HEK293 (cell line): ENCODE results near the gene DOCK4.

ENCODE experiments used
- CTCF ChIA-PET: fragments of 350-600 bp; formaldehyde crosslinking; extraction: SDS; loops from one replicate; lab custom pipeline; 2021; ENCODE audit warnings: antibody characterized with exemption; lab: Yijun Ruan, JAX
- POLR2A ChIA-PET: fragments of 300-600 bp; formaldehyde crosslinking; extraction: SDS; loops from one replicate; lab custom pipeline; 2020; ENCODE audit warnings: antibody characterized with exemption, inconsistent platforms; lab: Yijun Ruan, JAX
- H3K27ac ChIP-seq: fragments of 200-500 bp; sonication (Bioruptor generic); 2 replicates; pipeline ENCODE4 v1.5.1; 2014; ENCODE audit warnings: low read depth, low read length, control low read depth, inconsistent platforms; ENCODE audit errors: extremely low read depth
- H3K36me3 ChIP-seq, 2 experiments: fragments of 200-500 bp in 1 of 2; sonication (Bioruptor generic) in 1 of 2; 1 replicate in 1 of 2; 2 replicates in 1 of 2; pipeline ENCODE4 v1.5.1; 2014 to 2017; ENCODE audit warnings: inconsistent platforms in 2 of 2, low read length in 2 of 2; ENCODE audit not compliant: control insufficient read depth in 2 of 2, insufficient read depth in 1 of 2
- H3K4me1 ChIP-seq: fragments of 200-500 bp; sonication (Bioruptor generic); 2 replicates; pipeline ENCODE4 v1.5.1; 2014; ENCODE audit warnings: mild to moderate bottlenecking, low read length, inconsistent platforms; ENCODE audit not compliant: control insufficient read depth, insufficient read depth
- H3K4me3 ChIP-seq: 2 replicates; pipeline ENCODE4 v1.5.1; 2011; ENCODE audit warnings: low read depth, mild to moderate bottlenecking, control low read depth, low read length, moderate library complexity
- H3K9me3 ChIP-seq: fragments of 200-500 bp; sonication (Bioruptor generic); 2 replicates; pipeline ENCODE4 v1.5.1; 2014; ENCODE audit warnings: low read depth, low read length, inconsistent platforms; ENCODE audit not compliant: control insufficient read depth, insufficient read depth
- MYNN ChIP-seq: fragments of 450-650 bp; formaldehyde crosslinking; IDR thresholded peaks from 2 replicates; pipeline ENCODE4 v1.5.1; 2016; ENCODE audit warnings: missing biosample characterization, missing genetic modification characterization, borderline replicate concordance
- ZBTB1 ChIP-seq: fragments of 450-650 bp; formaldehyde crosslinking; IDR thresholded peaks from 2 replicates; pipeline ENCODE4 v1.5.1; 2016; ENCODE audit warnings: missing biosample characterization, missing genetic modification characterization
- ZIC2 ChIP-seq: fragments of 450-650 bp; formaldehyde crosslinking; IDR thresholded peaks from 2 replicates; pipeline ENCODE4 v1.5.1; 2016; ENCODE audit warnings: missing biosample characterization, missing genetic modification characterization
- ZNF114 ChIP-seq: fragments of 450-650 bp; formaldehyde crosslinking; IDR thresholded peaks from 2 replicates; pipeline ENCODE4 v1.5.0; 2017; ENCODE audit warnings: missing biosample characterization, missing genetic modification characterization
- ZNF174 ChIP-seq: fragments of 450-650 bp; formaldehyde crosslinking; IDR thresholded peaks from 2 replicates; pipeline ENCODE4 v1.5.0; 2017; ENCODE audit warnings: missing biosample characterization, mild to moderate bottlenecking, missing genetic modification characterization
- ZNF202 ChIP-seq: fragments of 450-650 bp; formaldehyde crosslinking; IDR thresholded peaks from 2 replicates; pipeline ENCODE4 v1.5.1; 2016; ENCODE audit warnings: missing biosample characterization, missing genetic modification characterization, borderline replicate concordance
- ZNF223 ChIP-seq: fragments of 450-650 bp; formaldehyde crosslinking; IDR thresholded peaks from 2 replicates; pipeline ENCODE4 v1.5.1; 2016; ENCODE audit warnings: missing biosample characterization, missing genetic modification characterization
- ZNF248 ChIP-seq: fragments of 450-650 bp; formaldehyde crosslinking; IDR thresholded peaks from 2 replicates; pipeline ENCODE4 v1.5.1; 2017; ENCODE audit warnings: missing biosample characterization, missing genetic modification characterization
- ZNF292 ChIP-seq: fragments of 450-650 bp; formaldehyde crosslinking; IDR thresholded peaks from 2 replicates; pipeline ENCODE4 v1.5.1; 2016; ENCODE audit warnings: low read depth, missing biosample characterization, missing genetic modification characterization, borderline replicate concordance
- ZNF311 ChIP-seq: fragments of 450-650 bp; formaldehyde crosslinking; IDR thresholded peaks from 2 replicates; pipeline ENCODE4 v1.5.1; 2017; ENCODE audit warnings: missing biosample characterization, missing genetic modification characterization, borderline replicate concordance
- ZNF324 ChIP-seq: fragments of 450-650 bp; formaldehyde crosslinking; IDR thresholded peaks from 2 replicates; pipeline ENCODE4 v1.5.1; 2016; ENCODE audit warnings: missing biosample characterization, missing genetic modification characterization
- ZNF529 ChIP-seq: fragments of 450-650 bp; formaldehyde crosslinking; IDR thresholded peaks from 2 replicates; pipeline ENCODE4 v1.5.1; 2017; ENCODE audit warnings: missing genetic modification characterization, missing biosample characterization; ENCODE audit not compliant: insufficient replicate concordance
- ZNF585B ChIP-seq: fragments of 450-650 bp; formaldehyde crosslinking; IDR thresholded peaks from 2 replicates; pipeline ENCODE4 v1.5.1; 2016; ENCODE audit warnings: missing biosample characterization, missing genetic modification characterization
- ZNF600 ChIP-seq: fragments of 450-650 bp; formaldehyde crosslinking; IDR thresholded peaks from 2 replicates; pipeline ENCODE4 v1.5.1; 2016; ENCODE audit warnings: missing biosample characterization, missing genetic modification characterization
- ZNF624 ChIP-seq: fragments of 450-650 bp; formaldehyde crosslinking; IDR thresholded peaks from 2 replicates; pipeline ENCODE4 v1.5.1; 2017; ENCODE audit warnings: missing biosample characterization, missing genetic modification characterization
- ZNF707 ChIP-seq: fragments of 450-650 bp; formaldehyde crosslinking; IDR thresholded peaks from 2 replicates; pipeline ENCODE4 v1.5.1; 2016; ENCODE audit warnings: missing biosample characterization, missing genetic modification characterization
- ZSCAN30 ChIP-seq: fragments of 450-650 bp; IDR thresholded peaks from 2 replicates; pipeline ENCODE4 v1.5.1; 2018; ENCODE audit warnings: missing biosample characterization, mild to moderate bottlenecking, missing genetic modification characterization, moderate library complexity
- TF ChIP-seq, protein P1 (sequence below): fragments of 450-650 bp; formaldehyde crosslinking; IDR thresholded peaks from 2 replicates; pipeline ENCODE4 v1.5.1; 2016; ENCODE audit warnings: missing biosample characterization, missing genetic modification characterization
- TF ChIP-seq, protein P2 (sequence below): fragments of 450-650 bp; formaldehyde crosslinking; IDR thresholded peaks from 2 replicates; pipeline ENCODE4 v1.5.1; 2016; ENCODE audit warnings: missing biosample characterization, missing genetic modification characterization
- TF ChIP-seq, protein P3 (sequence below): fragments of 450-650 bp; formaldehyde crosslinking; IDR thresholded peaks from 2 replicates; pipeline ENCODE4 v1.5.0; 2017; ENCODE audit warnings: missing biosample characterization, missing genetic modification characterization, borderline replicate concordance
- TF ChIP-seq, protein P4 (sequence below): fragments of 450-650 bp; formaldehyde crosslinking; IDR thresholded peaks from 2 replicates; pipeline ENCODE4 v1.5.1; 2016; ENCODE audit warnings: missing biosample characterization, missing genetic modification characterization

The DOCK4 gene

DNA sequence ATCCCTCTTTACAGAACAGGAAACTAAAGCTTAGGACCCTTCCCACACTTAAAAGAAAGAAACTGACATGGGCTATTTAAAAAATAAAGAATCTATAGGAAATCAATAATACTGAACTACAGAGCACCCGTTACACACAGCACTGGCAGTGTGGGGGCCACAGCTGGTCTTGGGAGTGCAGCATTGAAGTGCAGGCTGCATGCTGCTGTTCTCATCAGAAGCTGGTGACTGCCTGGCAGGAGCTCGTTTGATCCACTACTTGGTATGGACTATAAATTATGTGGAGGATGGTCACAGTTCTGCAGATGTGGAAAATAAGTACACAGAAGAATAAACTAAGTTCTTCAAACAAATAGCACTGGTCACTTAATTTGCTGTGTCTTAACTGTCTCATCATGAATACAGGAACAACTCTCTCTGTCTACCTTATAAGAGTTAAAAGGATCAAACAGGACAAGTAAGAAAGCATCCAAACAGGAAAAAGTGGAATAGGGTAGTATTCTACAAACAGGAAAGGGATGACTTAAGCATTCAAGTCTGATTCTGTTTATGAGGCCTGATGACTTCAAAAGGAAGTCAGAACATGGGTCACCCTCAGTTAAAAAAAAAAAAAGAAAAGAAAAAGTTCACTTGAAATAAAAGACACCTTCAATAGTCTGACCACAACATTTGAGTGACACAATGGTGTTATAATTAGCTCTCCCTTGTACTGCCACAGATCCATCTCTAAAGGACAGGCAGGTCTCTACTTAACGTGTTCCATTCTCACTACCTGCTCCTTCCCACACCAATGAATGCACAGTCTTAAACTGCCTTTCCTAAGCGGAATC is 21.0 kb downstream of the DOCK4 start:
- TF ChIP-seq ZNF114 (tag by site-specific recombination) (no peak), ZSCAN30 (tag by site-specific recombination) (peak; percentile 42; the same call in 1 of the 2 replicates), ZNF292 (tag by site-specific recombination) (no peak), ZNF311 (tag by site-specific recombination) (no peak), MYNN (tag by site-specific recombination) (no peak), ZNF248 (tag by site-specific recombination) (no peak), ZNF600 (tag by site-specific recombination) (peak; percentile 68; the same call in 1 of the 2 replicates), ZNF585B (tag by site-specific recombination) (no peak), ZIC2 (tag by site-specific recombination) (peak; percentile 50)
- TF ChIP-seq, protein P1, sequence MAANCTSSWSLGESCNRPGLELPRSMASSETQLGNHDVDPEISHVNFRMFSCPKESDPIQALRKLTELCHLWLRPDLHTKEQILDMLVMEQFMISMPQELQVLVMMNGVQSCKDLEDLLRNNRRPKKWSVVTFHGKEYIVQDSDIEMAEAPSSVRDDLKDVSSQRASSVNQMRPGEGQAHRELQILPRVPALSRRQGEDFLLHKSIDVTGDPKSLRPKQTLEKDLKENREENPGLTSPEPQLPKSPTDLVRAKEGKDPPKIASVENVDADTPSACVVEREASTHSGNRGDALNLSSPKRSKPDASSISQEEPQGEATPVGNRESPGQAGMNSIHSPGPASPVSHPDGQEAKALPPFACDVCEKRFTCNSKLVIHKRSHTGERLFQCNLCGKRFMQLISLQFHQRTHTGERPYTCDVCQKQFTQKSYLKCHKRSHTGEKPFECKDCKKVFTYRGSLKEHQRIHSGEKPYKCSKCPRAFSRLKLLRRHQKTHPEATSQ (tag by site-specific recombination): no peak
- H3K27ac ChIP-seq: no peak overlapping the region
- CTCF ChIA-PET: interaction anchor here (0.9 to 1.1 kb wide), 3 partner anchors 16 to 422 kb away, joined by 3 to 4 read pairs (median 3); no protein-coding TSS in a partner anchor
- POLR2A ChIA-PET: no interaction called here
- peaks cover 7% of the 10 kb centered on the region for H3K4me1 ChIP-seq
- no peak overlapping the region for H3K4me3 ChIP-seq
- no peaks in the 10 kb centered on the region for H3K36me3 ChIP-seq
- H3K9me3 ChIP-seq: no peaks in the 10 kb centered on the region

DNA sequence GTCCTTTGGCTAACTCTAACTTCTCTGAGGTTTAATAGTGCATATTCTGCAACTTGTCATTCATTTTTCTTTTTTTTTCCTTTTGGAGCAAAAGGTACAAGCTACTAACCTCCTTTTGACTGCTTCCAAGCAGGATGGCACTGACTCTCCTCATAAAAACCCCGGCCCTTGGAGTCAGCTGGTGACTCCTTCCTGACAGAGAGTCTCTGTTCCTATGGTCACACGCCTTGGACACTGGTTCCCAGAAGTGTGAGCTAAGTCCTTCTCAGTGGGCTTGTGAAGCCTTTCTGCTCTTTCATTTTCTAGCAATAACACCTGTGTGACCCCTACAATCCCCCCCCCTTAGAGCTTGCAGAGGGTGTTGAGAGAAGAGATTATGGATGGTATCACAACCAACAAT is 21.7 kb downstream of the DOCK4 start:
- Histone ChIP-seq H3K27ac (no peak overlapping the region), H3K9me3 (no peaks in the 10 kb centered on the region), H3K4me3 (no peak overlapping the region), H3K36me3 (no peaks in the 10 kb centered on the region), H3K4me1 (peaks cover 6% of the 10 kb centered on the region)
- ChIA-PET CTCF (interaction anchor here (0.6 to 1.1 kb wide), 4 partner anchors 17 to 421 kb away, joined by 3 to 4 read pairs (median 3); no protein-coding TSS in a partner anchor), POLR2A (no interaction called here)
- no peak for TF ChIP-seq ZNF624 (tag by site-specific recombination)
- TF ChIP-seq ZNF324: no peak
- no peak for TF ChIP-seq ZNF529 (tag by site-specific recombination)
- TF ChIP-seq, protein P2, sequence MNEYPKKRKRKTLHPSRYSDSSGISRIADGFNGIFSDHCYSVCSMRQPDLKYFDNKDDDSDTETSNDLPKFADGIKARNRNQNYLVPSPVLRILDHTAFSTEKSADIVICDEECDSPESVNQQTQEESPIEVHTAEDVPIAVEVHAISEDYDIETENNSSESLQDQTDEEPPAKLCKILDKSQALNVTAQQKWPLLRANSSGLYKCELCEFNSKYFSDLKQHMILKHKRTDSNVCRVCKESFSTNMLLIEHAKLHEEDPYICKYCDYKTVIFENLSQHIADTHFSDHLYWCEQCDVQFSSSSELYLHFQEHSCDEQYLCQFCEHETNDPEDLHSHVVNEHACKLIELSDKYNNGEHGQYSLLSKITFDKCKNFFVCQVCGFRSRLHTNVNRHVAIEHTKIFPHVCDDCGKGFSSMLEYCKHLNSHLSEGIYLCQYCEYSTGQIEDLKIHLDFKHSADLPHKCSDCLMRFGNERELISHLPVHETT (tag by site-specific recombination): no peak
- TF ChIP-seq ZNF174 (tag by site-specific recombination): no peak

DNA sequence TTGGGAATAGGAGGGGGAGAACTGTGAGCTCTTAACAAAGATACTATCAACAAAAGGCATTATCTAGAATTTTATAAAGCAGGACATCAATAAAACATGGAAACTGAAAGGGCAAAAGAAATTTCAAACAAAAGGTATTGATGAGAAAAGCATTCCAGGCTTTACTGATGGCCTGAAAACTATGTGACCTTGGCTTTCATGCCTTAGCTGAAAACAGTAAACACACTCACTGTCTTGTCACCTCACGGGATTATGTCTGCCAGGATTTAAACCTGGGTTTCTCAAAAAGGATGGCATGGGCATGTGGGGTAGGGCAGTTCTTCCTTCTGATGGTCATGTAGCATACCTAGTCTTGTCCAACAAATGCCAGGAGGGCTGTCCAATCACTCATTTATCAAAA is 22.9 kb downstream of the DOCK4 start:
- ChIA-PET POLR2A (no interaction called here), CTCF (no interaction called here)
- Histone ChIP-seq H3K36me3 (no peaks in the 10 kb centered on the region), H3K4me1 (peaks cover 4% of the 10 kb centered on the region), H3K4me3 (no peak overlapping the region), H3K27ac (no peak overlapping the region), H3K9me3 (no peaks in the 10 kb centered on the region)
- TF ChIP-seq ZNF202 (tag by site-specific recombination) (no peak), ZNF707 (tag by site-specific recombination) (no peak), ZNF223 (tag by site-specific recombination) (no peak), ZNF311 (tag by site-specific recombination) (no peak), ZBTB1 (tag by site-specific recombination) (no peak), ZNF600 (tag by site-specific recombination) (no peak)
- TF ChIP-seq, protein P3, sequence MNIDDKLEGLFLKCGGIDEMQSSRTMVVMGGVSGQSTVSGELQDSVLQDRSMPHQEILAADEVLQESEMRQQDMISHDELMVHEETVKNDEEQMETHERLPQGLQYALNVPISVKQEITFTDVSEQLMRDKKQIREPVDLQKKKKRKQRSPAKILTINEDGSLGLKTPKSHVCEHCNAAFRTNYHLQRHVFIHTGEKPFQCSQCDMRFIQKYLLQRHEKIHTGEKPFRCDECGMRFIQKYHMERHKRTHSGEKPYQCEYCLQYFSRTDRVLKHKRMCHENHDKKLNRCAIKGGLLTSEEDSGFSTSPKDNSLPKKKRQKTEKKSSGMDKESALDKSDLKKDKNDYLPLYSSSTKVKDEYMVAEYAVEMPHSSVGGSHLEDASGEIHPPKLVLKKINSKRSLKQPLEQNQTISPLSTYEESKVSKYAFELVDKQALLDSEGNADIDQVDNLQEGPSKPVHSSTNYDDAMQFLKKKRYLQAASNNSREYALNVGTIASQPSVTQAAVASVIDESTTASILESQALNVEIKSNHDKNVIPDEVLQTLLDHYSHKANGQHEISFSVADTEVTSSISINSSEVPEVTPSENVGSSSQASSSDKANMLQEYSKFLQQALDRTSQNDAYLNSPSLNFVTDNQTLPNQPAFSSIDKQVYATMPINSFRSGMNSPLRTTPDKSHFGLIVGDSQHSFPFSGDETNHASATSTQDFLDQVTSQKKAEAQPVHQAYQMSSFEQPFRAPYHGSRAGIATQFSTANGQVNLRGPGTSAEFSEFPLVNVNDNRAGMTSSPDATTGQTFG (tag by site-specific recombination): no peak
- TF ChIP-seq, protein P4, sequence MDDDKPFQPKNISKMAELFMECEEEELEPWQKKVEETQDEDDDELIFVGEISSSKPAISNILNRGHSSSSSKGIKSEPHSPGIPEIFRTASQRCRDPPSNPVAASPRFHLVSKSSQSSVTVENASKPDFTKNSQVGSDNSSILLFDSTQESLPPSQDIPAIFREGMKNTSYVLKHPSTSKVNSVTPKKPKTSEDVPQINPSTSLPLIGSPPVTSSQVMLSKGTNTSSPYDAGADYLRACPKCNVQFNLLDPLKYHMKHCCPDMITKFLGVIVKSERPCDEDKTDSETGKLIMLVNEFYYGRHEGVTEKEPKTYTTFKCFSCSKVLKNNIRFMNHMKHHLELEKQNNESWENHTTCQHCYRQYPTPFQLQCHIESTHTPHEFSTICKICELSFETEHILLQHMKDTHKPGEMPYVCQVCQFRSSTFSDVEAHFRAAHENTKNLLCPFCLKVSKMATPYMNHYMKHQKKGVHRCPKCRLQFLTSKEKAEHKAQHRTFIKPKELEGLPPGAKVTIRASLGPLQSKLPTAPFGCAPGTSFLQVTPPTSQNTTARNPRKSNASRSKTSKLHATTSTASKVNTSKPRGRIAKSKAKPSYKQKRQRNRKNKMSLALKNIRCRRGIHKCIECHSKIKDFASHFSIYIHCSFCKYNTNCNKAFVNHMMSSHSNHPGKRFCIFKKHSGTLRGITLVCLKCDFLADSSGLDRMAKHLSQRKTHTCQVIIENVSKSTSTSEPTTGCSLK (tag by site-specific recombination): no peak
